Stimulated activated CD4-positive, alpha-beta T cell treated with anti-CD3 and anti-CD28 coated beads, Interleukin-1b, Interleukin-23, amount 100 ng/mL, for 24 hours (primary cell): ENCODE measurements around the gene ATAD3C.
A peak's percentile ranks its signal among the peaks of the same experiment; 100 is the strongest.
"Not testable (repeated sequence)": the region's sequence is repeated elsewhere in the genome, so short reads cannot be mapped to it uniquely, and the experiment has no call there.

Source experiments
- DNase-seq, 4 experiments: peaks; one replicate each; pipeline ENCODE4 v3.0.0-alpha.2; 2020; ENCODE audit warnings: low read depth in 4 of 4, low spot score in 1 of 4

Gene ATAD3C

DNA sequence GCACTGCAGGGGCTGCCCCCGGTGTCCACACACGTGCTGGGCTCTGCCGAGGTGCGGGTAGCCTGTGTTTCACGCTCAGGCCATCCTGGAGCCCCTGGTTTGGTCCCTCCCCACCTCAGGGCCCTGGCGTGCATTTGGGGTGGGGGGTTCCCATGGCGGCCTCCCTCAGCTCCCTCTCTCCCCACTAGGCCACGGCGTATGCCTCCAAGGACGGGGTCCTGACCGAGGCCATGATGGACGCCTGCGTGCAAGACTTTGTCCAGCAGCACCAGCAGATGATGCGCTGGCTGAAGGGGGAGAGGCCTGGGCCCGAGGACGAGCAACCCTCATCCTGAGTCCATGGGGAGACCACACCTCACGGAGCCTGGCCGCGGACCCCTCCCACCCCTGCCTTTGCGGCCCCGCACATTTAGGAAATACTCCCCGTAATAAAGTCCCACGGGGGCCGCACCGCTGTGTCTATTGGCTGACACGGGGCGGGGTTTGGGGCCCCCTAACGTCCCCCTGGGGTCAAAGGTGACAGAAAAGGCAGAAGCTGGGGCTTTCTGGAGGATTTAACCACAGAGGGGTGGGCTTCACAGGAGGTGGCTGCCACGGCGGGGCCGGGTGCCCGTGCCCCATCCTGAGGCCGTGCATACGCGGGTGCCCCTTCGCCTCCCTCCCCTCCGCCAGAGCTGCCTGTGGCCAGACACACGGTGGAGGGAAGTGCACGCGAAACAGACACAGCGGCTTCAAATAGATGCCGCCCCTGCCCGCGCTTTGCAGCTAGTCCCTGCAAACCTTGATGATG is 18.9 kb downstream of the ATAD3C start:
- not testable (repeated sequence) for DNase-seq

DNA sequence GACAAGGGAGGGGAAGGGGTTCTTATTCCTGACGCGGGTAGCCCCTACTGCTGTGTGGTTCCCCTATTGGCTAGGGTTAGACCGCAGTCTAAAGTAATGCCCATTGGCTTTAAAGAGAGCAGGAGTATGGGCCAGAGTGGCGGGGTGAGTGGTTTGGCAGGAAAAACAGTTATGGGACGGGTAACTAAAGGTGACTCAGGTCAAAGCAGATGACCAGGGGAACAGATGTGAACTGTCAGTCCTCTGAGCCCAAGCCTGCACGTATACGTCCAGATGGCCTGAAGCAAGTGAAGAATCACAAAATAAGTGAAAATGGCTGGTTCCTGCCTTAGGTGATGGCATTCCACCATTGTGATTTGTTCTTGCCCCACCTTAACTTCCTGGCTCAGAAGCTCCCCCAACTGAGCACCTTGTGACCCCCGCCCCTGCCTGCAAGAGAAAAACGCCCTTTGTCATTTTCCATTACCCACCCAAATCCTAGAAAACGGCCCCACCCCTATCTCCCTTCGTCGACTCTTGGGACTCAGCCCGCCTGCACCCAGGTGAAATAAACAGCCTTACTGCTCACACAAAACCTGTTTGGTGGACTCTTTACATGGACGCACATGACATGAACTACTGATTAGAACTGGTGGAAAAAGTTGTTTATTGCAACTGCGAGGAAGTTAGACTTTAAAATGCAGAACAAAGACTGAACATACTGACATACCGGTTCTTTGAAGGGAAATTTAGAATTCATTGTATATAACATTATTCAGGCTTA is 21.3 kb downstream of the ATAD3C start:
- DNase-seq = no peak

DNA sequence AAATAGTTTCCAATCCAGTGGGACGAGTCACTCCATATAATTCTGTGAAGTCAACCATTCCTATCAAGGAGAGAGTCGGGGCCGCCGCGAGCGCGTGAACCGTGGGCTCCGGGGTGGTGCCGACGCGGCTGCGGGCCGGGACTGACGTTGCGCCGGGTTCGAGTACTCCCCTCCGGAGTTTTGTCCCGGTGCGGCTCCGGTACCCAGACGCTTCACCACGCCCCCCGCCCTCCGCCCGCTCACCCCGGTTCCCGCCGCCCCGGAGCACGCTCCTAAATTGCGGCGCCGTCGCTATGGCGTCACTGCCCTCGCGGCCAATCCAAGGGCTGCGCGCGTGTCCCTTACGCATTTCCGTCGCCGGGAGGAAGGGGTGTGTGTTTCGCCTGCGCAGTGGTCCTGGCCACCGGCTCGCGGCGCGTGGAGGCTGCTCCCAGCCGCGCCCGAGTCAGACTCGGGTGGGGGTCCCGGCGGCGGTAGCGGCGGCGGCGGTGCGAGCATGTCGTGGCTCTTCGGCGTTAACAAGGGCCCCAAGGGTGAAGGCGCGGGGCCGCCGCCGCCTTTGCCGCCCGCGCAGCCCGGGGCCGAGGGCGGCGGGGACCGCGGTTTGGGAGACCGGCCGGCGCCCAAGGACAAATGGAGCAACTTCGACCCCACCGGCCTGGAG is 22.0 kb downstream of the ATAD3C start, which contains the start of gene ATAD3B:
TSS of gene ATAD3B (plus strand) at position 377 of the 664 bp plus-strand sequence. CDS start at position 497, 120 bp downstream.
- peak; percentile 84 to 97 (median 96) for DNase-seq

DNA sequence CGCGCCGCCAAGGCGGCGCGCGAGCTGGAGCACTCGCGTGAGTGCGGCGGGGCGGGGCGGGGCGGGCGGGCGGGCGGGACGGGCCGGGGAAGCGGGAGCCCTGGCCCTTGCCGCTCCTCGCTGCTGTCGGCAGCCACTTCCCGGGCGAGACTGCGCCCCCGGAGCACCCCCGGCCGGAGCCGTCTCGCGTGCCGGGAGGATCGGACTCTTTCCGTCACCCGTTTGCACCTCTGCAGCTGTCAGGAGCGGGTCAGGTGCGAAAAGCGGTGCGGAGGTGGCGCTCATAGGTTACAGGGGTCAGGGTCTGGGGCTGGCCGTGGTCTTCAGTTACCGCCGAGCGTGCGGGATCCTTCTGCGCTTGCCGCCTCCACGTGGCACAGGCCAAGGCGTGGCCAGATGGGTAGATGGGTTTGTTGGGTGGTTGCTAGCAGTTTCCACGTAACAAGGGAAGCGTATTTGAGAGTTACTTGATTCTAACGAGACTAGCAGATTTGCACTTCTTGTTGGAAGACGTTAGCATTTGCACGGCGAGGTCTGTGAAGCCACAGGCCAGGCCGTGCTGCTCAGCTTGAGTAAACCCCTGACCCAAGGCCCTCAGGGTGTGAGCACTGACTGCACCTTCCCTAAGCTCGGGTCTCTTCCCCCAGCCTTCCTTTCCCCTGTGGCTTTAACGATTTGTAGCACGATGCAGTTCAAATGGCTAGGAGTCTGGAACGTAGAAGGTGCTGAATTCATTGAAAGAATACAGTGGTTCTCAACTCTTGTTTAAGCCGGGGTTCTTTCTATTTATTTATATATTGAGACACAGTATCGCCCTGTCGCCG is 22.8 kb downstream of the ATAD3C start:
- DNase-seq = not testable (repeated sequence)

DNA sequence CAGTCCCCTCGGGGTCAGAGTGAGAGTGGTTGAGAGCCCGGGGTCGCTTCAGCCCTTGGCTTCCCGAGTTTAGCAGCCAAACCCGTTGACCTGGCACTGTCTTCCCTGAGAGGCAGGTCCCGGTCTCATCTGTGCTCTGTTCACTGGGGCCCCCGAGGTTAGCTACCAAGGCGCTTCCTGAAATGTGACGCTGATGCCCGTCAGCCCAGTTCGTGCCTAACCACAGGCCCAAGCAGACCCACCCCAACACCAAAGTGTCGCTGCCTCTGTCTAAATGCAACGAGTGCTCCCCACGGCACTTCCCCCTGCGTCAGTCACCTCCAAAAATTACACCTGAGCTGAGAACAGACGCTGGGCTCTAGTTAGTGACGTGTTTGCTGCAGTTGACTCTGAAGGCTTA is 26.5 kb downstream of the ATAD3C start:
- DNase-seq = not testable (repeated sequence)

DNA sequence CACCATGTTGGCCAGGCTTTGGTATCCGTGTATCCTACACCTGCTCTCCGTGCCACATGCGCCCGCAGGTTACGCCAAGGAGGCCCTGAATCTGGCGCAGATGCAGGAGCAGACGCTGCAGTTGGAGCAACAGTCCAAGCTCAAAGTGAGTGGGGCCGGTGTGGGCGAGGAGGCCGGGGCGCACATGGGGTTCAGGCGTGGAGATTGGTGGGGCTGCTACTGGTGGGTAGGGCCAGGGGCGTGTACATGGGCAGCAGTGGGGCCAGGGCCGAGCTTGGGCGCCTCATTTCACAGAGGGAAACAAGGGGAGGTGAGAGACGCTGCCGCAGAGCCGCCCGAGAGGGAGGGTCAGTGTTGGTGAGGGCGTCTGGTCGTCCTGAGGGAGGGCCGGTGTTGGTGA is 27.7 kb downstream of the ATAD3C start:
- no peak for DNase-seq

DNA sequence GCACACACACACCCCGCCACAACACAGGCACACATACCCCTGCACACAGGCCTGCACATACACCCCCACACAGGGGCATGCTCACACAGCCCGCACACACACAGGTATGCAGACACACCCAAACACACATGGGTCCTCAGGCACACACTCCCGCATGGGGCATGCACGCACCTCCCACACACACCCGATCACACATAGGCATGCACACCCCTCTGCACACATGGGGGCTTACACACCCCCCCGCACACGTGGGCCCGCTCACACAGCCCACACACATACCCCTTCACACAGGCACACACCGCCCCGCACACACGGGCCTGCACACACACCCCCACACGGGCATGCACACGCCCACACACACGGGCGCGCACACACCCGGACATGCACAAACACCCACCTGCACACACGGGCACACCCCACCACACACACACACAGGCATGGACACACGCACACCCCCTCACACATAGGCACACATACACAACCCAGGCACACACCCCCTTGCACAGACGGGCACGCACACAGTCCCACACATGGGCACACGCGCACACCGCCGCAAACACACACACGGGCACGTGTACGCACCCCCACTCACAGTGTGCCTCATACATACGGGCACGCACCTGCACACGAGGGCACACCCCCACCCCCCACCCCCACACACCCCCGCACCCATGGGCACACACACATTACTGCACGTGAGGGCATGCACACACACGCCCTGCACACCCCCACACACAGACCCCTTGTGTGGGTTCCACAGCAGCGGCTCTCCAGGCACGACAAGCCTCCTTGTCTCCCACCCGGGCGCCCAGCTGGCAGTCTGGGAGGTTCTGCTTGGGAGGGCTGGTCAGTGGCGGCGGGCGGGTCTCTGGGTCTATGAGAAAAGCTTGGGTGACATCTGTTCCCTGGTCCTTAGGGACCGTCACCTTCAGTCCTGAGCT is 30.3 kb downstream of the ATAD3C start:
- DNase-seq = no peak

DNA sequence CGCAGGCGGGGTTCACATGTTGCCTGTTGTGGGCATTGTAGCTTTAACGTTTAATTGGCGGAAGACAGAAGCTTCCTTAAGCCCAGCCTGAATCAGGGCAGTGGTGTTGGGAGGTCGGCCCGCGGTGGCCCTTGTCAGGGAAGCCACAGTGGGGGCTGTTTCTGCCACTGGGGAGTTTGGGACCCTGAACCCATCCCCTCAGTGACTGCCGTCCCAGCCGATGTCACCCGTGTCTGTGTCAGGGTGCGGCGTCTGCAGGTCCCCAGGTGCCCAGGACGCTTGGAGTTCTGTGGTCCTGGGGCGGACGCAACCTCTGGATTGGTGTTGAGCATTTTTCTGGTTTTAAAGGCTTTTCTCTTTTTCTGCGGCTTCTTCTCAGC is 31.0 kb downstream of the ATAD3C start:
- DNase-seq = not testable (repeated sequence)

DNA sequence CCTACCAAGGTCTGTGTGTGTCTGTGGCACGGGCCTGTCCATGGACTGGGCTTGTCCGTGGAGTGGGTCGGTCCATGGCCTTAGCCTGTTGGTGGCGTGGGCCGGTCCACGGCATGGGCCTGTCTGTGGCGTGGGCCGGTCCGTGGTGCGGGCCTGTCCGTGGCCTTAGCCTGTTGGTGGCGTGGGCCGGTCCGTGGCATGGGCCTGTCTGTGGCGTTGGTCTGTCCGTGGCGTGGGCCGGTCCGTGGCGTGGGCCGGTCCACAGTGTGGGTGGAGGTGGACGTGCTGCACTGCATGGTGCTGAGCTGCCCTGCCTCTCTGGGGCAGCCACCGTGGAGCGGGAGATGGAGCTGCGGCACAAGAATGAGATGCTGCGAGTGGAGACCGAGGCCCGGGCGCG is 32.3 kb downstream of the ATAD3C start:
- not testable (repeated sequence) for DNase-seq

DNA sequence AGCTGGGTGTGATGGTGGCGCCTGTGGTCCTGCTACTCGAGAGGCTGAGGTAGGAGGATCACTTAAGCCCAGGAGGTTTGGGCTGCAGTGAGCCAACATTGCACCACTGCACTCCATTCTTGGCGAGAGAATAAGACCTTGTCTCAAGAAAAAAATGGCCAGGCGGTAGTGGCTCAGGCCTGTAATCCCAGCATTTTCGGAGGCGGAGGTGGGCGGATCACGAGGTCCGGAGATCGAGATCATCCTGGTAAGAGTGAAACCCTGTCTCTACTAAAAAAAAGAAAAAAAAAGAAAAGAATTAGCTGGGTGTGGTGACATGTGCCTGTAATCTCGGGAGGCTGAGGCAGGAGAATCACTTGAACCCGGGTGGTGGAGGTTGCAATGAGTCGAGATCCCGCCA is 33.4 kb downstream of the ATAD3C start:
- DNase-seq = no peak

DNA sequence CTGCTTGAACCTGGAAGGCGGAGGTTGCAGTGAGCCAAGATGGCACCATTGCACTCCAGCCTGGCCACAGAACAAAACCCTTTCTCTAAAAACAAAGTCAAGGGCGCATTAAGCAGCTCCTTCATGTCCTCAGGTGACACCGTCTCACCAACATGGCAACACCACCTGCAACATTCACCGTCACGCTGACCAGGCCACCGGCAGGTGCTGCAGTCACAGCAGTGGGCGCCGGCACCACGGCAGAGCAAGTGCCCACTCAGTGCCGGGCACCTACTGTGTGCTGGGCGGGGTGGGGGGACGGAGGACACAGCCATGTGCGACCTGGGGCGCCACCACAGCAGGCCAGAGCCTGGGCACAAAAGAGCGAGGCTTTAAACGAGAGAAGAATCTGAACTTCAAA is 34.2 kb downstream of the ATAD3C start:
- DNase-seq = no peak

DNA sequence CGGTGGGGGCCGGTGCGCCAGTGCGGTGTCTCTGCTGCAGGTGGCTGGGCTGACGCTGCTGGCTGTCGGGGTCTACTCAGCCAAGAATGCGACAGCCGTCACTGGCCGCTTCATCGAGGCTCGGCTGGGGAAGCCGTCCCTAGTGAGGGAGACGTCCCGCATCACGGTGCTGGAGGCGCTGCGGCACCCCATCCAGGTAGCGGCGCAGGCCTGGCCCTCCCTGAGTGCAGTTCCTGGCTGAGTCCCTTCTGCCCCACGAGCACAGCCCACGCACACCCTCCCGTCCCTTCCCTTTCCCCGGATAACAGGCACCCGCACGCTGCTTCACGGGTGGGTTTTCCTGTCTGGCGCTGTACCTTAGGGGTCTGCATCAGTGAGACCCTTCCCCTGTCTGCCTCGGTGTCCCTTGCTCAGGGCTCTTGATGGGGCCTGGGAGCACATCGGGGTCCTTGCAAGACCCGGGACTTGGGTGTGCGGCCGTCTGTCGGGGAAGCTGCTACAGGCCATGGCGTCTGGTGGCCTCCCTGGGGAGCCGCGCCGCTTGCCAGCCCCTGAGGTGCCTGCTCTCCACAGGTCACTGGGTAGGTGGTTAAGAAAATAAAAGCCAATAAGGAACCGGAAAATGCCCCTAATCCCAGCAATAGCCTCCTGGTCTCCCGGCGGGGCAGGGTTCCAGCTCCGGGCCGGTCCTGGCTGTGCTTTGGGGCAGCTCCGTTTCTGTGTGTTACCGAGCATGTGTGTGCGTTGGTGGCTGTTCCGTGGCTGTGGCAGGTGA is 35.7 kb downstream of the ATAD3C start:
- DNase-seq = not testable (repeated sequence)

DNA sequence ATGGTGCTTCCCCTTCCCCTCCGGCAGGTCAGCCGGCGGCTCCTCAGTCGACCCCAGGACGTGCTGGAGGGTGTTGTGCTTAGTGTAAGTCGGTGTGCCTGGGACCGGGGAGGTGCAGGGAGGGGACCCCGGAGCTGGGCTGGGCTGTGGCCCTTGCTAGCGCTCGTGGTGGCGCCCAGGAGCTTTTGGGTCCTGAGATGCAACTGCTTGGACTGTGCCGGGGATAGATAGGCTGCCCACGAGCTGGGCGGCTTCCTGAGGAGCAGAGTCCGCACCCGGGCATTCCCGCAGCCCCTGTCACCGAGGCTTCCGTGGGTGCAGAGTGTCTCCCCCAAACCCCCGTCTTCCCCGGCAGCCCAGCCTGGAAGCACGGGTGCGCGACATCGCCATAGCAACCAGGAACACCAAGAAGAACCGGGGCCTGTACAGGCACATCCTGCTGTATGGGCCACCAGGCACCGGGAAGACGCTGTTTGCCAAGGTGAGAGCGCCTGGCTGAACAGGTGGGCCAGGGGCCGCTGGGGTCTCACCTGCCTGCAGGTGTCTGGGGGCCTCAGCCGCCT is 36.3 kb downstream of the ATAD3C start:
- not testable (repeated sequence) for DNase-seq

DNA sequence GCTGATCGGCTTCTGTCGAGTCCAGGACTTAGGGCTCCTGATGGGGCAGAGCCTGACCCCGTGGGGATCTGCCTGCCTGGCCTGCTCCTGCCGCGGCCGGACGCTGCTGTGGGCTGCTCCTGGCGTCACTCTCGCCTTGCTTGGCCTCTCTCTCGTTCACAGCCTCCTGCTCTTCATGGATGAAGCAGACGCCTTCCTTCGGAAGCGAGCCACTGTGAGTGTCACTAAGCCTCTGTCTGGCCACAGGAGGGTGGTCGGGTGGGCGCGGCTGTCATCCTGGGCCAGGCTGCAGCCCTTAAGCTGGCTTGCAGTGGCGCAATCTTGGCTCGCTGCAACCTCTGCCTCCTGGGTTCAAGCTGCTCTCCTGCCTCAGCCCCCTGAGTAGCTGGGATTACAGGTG is 38.2 kb downstream of the ATAD3C start:
- DNase-seq = no peak

DNA sequence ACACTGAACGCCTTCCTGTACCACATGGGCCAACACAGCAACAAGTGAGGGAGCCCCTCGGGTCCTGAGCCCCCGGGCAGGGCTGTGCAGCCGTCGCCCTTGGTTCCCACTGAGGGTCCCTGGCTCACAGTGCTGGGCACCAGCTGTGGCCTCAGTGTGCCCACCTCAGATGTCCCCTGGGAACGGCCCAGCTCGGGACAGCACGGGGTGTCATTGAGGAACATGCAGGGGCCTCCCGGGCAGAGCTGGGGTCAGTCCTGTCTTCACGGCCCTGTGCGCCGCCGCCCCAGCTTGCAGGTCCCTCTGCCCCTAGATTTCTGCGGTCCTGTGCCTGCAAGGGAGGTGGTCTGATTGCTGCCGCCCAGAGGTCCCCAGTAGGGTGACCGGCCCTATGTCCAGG is 39.7 kb downstream of the ATAD3C start:
- no peak for DNase-seq

DNA sequence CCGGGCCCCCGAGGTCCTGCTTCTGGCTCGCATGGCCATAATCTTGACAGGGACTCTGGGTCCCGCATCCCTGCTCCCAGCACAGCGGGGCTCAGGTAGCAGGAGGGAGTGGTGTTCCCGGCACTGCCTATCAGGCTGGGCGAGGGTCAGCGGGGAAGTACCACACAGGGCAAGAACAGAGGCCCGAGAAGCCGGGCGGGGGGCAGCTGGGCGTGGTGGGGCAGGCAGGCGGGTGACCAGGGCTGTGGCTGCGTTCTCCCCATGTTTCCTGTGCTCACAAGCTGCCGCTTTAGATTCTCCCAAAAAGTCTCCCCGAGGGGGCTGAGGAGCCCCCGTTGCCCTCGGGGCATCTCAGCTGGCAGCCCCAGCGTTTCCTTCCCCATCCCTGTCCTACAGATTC is 40.4 kb downstream of the ATAD3C start:
- DNase-seq = no peak

DNA sequence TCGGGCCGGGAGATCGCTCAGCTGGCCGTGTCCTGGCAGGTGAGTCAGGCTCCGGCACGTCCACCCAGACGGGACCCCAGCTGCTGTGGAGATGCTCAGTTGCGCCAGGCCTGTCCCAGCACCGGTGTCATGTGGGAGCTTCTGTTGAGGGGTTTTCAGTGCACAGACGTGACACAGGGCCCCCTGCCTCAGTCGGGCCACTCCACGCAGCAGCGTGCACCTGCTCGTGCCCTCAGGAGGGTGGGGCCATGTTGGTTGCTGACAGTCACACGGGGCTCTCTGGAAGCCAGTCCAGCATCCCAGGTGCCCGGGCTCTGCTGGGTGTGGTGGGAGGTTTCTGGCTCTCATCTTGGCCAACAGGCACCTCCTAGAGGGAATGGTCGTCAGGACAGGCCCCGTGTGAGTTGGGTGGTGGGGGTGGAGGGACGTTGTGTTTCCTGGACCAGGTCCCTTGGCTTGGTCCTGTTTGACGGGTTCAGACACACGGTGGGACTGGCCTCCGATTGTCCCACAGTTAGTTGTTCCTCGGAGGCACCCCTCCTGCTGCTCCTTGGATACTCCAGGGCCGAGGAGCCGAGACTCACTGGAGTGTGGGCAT is 41.2 kb downstream of the ATAD3C start:
- DNase-seq = no peak

DNA sequence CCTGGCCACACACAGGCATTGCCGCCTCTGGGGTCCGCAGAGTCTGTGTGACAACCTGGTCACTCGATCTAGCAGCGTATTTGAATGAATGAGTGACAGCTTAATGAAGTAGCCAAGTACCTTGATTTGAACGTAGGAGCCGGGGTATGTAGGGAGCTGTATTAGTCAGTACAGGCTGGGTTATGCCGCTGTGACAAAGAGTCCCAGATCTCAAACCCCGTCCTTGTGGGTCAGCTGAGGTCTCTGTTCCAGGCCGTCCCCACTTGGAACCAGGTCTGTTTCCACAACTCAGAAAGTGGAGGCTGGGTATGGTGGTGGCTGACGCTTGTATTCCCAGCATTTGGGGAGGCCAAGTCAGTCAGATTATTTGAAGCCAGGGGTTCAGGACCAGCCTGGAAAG is 42.1 kb downstream of the ATAD3C start:
- DNase-seq = no peak
